C4-2B (cell line): ENCODE results near the gene WASF2.

ENCODE experiments used
- H3K27ac ChIP-seq: fragments of 450-650 bp; 2 replicates; pipeline ENCODE4 v1.5.1; 2017
- ZFX ChIP-seq: fragments of 450-650 bp; IDR thresholded peaks from 2 replicates; pipeline ENCODE4 v1.6.1; 2017
- TF ChIP-seq, protein P1 (sequence below): fragments of 450-650 bp; conservative IDR thresholded peaks from 2 replicates; pipeline ENCODE4 v1.5.1; 2017; ENCODE audit warnings: mild to moderate bottlenecking

The WASF2 gene

DNA sequence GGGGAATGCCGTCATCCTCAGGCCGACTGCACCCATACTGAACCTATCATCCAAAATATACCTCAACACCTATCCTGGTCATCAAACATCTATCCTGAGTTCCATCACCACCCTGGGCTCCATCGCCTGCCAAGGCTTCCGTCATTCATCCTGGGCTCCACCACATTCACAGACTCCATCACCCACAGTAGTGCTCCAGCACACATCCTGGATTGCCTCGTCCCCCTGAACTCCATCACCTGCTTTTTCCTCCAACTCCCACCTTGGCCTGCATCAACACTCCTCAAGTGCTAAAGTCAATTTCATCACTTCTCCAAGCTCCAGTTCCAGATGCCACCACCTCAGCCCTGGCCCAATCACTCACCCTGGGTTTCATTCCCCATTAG is 131.0 kb downstream of the WASF2 start:
- no peak overlapping the region for H3K27ac ChIP-seq
- TF ChIP-seq, protein P1, sequence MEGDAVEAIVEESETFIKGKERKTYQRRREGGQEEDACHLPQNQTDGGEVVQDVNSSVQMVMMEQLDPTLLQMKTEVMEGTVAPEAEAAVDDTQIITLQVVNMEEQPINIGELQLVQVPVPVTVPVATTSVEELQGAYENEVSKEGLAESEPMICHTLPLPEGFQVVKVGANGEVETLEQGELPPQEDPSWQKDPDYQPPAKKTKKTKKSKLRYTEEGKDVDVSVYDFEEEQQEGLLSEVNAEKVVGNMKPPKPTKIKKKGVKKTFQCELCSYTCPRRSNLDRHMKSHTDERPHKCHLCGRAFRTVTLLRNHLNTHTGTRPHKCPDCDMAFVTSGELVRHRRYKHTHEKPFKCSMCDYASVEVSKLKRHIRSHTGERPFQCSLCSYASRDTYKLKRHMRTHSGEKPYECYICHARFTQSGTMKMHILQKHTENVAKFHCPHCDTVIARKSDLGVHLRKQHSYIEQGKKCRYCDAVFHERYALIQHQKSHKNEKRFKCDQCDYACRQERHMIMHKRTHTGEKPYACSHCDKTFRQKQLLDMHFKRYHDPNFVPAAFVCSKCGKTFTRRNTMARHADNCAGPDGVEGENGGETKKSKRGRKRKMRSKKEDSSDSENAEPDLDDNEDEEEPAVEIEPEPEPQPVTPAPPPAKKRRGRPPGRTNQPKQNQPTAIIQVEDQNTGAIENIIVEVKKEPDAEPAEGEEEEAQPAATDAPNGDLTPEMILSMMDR = no peak
- no peak for TF ChIP-seq ZFX

DNA sequence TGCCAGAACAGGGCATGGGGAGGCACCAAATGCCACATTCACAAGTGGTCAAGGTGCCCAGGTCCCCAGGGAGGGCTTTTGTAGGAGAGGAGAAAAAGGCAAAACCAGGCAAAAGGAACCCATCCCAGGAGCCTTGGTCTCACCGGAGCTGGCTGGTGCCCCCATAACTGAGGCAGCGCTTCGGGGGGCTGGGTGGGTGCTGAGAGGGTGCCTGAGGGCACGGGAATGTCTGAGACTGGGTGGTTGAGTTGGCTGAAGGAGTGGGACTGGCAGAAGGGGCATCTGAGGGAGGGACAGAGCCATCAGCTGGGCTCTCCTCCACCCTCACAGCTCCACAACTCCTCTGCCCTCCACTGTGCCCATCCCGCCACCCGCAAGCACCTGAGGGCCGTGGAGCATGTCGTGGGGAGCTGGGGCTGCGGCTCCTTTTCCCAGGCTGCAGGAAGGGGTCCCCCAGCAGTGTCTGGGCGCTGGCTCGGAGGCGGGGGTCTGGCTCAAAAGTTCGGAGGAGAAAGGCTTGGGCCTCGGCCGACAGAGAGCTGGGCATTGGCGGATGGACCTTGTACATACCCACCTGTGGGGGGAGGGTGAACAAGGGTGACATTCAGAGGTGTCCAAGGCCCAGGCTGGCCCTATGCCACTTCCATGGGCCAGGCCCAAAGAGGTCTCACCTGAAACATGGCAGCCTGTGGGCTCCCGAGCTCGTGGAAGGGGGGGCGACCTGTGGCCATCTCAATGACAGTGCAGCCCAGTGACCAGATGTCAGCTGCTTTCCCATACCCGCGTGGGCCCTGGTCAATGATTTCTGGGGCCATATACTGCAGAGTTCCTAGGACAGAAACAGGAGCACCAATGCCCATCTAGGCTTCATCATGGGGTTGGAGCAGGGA is 131.7 kb downstream of the WASF2 start:
- TF ChIP-seq, protein P1 = no peak
- TF ChIP-seq ZFX = no peak

DNA sequence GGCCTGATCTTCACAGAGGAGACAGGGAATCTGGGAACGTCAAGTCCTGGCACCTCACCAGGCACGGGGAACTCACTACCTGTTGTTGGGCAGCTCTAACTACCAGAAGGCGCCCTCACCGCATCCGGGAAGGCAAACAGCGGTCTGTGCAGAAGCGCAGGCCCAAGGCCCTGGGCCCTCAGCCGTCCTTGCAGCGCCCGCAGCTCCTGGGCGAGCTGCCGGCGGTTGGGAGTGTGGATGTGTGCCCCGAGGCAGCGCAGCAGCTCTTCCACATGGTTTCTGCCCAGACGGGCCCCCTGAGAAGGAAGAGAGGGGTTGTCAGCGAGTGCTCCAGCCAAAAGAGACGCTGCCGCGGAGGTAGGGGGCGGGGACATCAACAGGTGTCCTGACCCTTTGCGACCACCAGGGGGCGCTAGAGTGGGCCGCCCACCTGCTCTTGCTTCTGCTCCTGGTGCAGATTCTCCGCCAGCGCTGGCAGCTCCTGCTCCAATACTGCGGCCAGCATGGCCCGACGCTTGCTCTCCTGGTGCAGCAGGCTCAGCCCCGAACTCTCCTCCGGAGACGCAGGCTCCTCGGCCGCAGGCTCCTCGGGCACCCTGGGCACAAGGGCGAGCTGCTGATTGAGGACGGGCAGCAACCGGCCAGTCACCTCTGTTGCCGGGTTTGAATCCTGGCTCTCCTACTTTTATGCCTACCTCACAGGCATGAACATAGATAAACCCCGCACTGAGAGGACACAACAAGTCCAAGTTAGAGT is 132.5 kb downstream of the WASF2 start:
- TF ChIP-seq, protein P1 = peak; percentile 97
- TF ChIP-seq ZFX = no peak; the same call in 1 of the 2 replicates
- no peak overlapping the region for H3K27ac ChIP-seq

More for the DNA sequence above, 131.7 kb downstream of the WASF2 start:
- no peak overlapping the region for H3K27ac ChIP-seq

DNA sequence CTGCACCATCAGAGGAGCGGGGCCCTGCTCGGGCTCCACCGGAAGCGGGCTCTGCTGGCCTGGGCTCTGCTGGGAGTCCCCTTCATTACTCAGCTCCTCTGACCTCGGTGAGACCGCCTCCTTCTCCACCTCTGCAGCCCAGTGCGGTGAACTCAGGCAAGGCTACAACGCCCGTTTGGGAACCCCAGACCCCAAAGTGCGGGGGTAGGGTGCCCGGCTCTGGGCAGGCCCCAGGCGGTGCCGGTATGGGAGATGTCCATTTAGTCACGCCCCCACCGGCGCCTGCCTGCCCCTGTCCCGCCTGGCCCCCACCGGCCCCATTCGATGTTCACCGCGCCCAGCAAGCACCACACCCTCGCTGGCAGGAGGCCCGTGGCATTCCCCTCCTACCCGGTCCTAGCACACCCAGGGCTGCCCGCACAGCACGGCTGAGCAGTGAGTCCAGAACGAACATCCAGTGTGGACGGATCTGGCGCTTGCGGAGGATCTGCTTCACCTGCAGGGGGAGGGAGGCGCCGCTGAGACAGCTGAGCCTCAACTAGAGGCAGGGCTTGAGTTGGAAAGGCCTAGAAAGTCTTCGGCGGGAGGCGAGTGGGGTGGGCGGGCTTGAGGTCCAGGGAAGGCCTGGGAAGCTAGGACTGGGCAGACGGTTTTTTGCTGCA is 133.2 kb downstream of the WASF2 start:
- TF ChIP-seq, protein P1 = no peak
- no peak for TF ChIP-seq ZFX
- H3K27ac ChIP-seq = no peak overlapping the region

DNA sequence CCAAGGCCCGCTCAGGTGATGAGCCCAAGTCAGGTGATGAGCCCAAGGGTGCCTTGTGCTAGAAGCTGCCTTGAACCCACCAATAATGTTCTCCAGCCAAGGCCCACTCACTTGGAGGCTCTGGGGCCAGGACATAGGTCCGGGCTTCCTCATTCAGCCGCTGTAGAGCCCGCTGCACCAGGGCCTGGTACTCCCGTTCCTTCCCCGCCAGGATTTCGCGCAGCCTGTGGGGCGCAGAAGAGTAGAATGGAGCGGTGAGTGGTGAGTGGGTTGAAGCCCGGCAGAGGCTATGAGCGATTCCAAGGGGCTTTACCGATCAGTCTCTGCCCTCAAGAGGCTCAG is 133.7 kb downstream of the WASF2 start:
- TF ChIP-seq ZFX = no peak
- TF ChIP-seq, protein P1 = no peak
- no peak overlapping the region for H3K27ac ChIP-seq

DNA sequence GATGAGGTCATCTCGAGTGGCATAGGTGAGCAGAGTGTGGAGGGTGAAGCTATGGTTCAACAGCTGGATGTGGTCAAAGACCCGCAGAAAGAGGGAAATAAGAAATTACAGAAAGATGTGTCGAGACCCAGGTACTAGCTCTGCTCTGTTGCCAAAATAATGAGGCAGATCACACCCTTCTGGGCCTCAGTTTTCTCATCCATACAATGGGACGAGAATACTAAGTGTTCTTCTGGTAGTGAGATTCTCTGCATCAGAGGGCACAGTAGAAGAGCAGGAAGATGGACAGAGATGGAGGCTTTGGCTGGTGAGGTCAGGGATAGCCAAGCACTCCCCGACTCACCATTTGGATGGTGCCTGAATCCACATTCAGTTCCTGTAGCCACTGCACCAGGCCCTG is 134.3 kb downstream of the WASF2 start:
- TF ChIP-seq ZFX = no peak
- TF ChIP-seq, protein P1 = no peak
- no peak overlapping the region for H3K27ac ChIP-seq
